Pancreas (tissue), 10 donors: Measurements from ENCODE around the gene PWP2. TPM values are rescaled to one million over a fixed set of nuclear protein-coding genes. Genes with fewer than 3 reads are reported as not detected.
A peak's percentile ranks its signal among the peaks of the same experiment; 100 is the strongest.
"Not testable (repeated sequence)": the region's sequence is repeated elsewhere in the genome, so short reads cannot be mapped to it uniquely, and the experiment has no call there.

Experiments used
- ATAC-seq, 4 donors: fragments of 200-7000 bp; cut with Tn5 transposase; one replicate each; pipeline versions ENCODE4 v1.8.0 to v1.9.1; 2020; ENCODE audit warnings: mild to moderate bottlenecking in 4 of 4, moderate library complexity in 4 of 4
- DNase-seq, 6 donors: peaks; one replicate each; pipeline ENCODE4 v3.0.0-alpha.2; 2020
- FAIRE-seq: peaks from 2 replicates; lab custom pipeline; 2012; peaks lifted over from hg19 to GRCh38; lab: Jason Lieb, UNC
- H3K27ac ChIP-seq, 4 donors: fragments of 200-600 bp; sonication (generic); 1 replicate in 3 of 4; 2 replicates in 1 of 4; pipeline versions ENCODE4 v1.5.0 to v1.8.0; 2020
- H3K27me3 ChIP-seq, 4 donors: fragments of 200-600 bp; one replicate each; pipeline ENCODE4 v1.8.0; 2021
- H3K36me3 ChIP-seq, 3 donors: fragments of 200-600 bp; sonication (generic) in 1 of 3; one replicate each; pipeline versions ENCODE4 v1.5.0 to v1.8.0; 2020 to 2021
- H3K4me1 ChIP-seq, 3 donors: fragments of 200-600 bp; one replicate each; pipeline ENCODE4 v1.8.0; 2021
- H3K4me3 ChIP-seq, 4 donors: fragments of 200-600 bp; sonication (generic) in 2 of 4; one replicate each; pipeline versions ENCODE4 v1.5.0 to v1.8.0; 2020 to 2021
- H3K9me3 ChIP-seq, 4 donors: fragments of 200-600 bp; one replicate each; pipeline ENCODE4 v1.8.0; 2021
- WGBS, 2 donors: extraction: QIAGEN DNeasy Blood & Tissue Kit; methylation state at CpG; one replicate each; pipeline ENCODE4 v1.1.7; 2013; 5-methylcytosine and 5-hydroxymethylcytosine counted together
- intact Hi-C, 3 donors: fragments of 100-400 bp; cut with DNase I; formaldehyde crosslinking; loops; one replicate each; pipeline versions ENCODE4 v1.11.1 to v1.14.2; 2022
- polyA plus RNA-seq, 2 donors: library from polyadenylated mRNA; stranded (reverse); fragments of 200-250 nt; gene quantifications; one replicate each; pipeline ENCODE4 v1.2.3, GENCODE V29; 2013
- total RNA-seq, 6 donors: library from RNA; stranded (reverse); fragmentation: NEBNext Ultra II Directional in 4 of 6; extraction: Animal tissue kit (Norgen Biotek cat#: 25700) in 4 of 6; gene quantifications; one replicate each; pipeline versions ENCODE4 v1.2.1 to v1.2.4, GENCODE V29; 2021 to 2023
- donor health status: healthy with polysubstance abuse.
- donor health status: DM: no; HTN: no; CAD: no; lungs with moderate emphysema.
- donor health status: DM: no; HTN: no; CAD: no.
- donor health status: control.
- donor health status: control.
- donor health status: Bipolar disorder and iron deficiency.
- donor health status: DM: yes; HTN: yes; CAD: no.
- donor health status: DM: no; HTN: no; CAD: no.
- donor health status: DM: no; HTN: no; CAD: no.
- donor health status: DM: yes; HTN: yes; CAD: no.

Gene PWP2
- total and polyA plus RNA-seq, 8 donors: 0.87 to 10.5 (median 2.9) TPM

- FAIRE-seq, H3K27me3 ChIP-seq, H3K9me3 ChIP-seq, H3K36me3 ChIP-seq, DNase-seq, H3K4me1 ChIP-seq, H3K4me3 ChIP-seq, H3K27ac ChIP-seq, intact Hi-C loops: not testable (repeated sequence)
- peak in 3 of 4 donors; percentile 71 to 89 (median 85) for ATAC-seq
- WGBS, 2 donors: no CpG with 5 or more reads among the region's 8 CpGs
Observed at GRCh38 chr21:44147108-44147507, 39.9 kb downstream of the PWP2 start.

- FAIRE-seq, H3K36me3 ChIP-seq, H3K27me3 ChIP-seq, H3K27ac ChIP-seq, H3K4me1 ChIP-seq, H3K9me3 ChIP-seq, ATAC-seq, H3K4me3 ChIP-seq, DNase-seq, intact Hi-C loops: not testable (repeated sequence)
- no CpG with 5 or more reads among the region's 10 CpGs for WGBS, 2 donors
Observed at GRCh38 chr21:44150255-44150654, 43.1 kb downstream of the PWP2 start.

- H3K27me3 ChIP-seq, DNase-seq, H3K4me3 ChIP-seq, H3K9me3 ChIP-seq, H3K4me1 ChIP-seq, H3K36me3 ChIP-seq, H3K27ac ChIP-seq, FAIRE-seq, intact Hi-C loops: not testable (repeated sequence)
- ATAC-seq: peak; percentile 63 to 87 (median 78)
- WGBS, 2 donors: no CpG with 5 or more reads among the region's 21 CpGs
Observed at GRCh38 chr21:44153214-44153888, 46.2 kb downstream of the PWP2 start.

GRCh38 chr21:44153889-44154228 is 46.7 kb downstream of the PWP2 start:
- H3K27me3 ChIP-seq, intact Hi-C loops, H3K9me3 ChIP-seq, FAIRE-seq, H3K36me3 ChIP-seq, H3K4me3 ChIP-seq, H3K4me1 ChIP-seq, H3K27ac ChIP-seq: not testable (repeated sequence)
- ATAC-seq (peak in 3 of 4 donors; percentile 26 to 70 (median 44)), DNase-seq (peak in 3 of 6 donors; percentile 11 to 17 (median 11))
- 95 to 97% methylated on average over 6 to 8 of the region's 17 CpGs for WGBS, 2 donors

GRCh38 chr21:44154816-44155230 is 47.6 kb downstream of the PWP2 start:
- FAIRE-seq, H3K27ac ChIP-seq, intact Hi-C loops, H3K27me3 ChIP-seq, H3K4me3 ChIP-seq, H3K36me3 ChIP-seq, DNase-seq, H3K9me3 ChIP-seq, H3K4me1 ChIP-seq: not testable (repeated sequence)
- no CpG with 5 or more reads among the region's 20 CpGs for WGBS, 2 donors
- peak in 3 of 4 donors; percentile 21 to 69 (median 60) for ATAC-seq

GRCh38 chr21:44155231-44155993 is 48.2 kb downstream of the PWP2 start:
- FAIRE-seq, H3K9me3 ChIP-seq, H3K36me3 ChIP-seq, H3K27ac ChIP-seq, ATAC-seq, H3K4me1 ChIP-seq, H3K4me3 ChIP-seq, H3K27me3 ChIP-seq, intact Hi-C loops, DNase-seq: not testable (repeated sequence)
- no CpG with 5 or more reads among the region's 38 CpGs for WGBS, 2 donors

- no CpG with 5 or more reads among the region's 8 CpGs for WGBS, 2 donors
- intact Hi-C loops, H3K36me3 ChIP-seq, FAIRE-seq, H3K27me3 ChIP-seq, H3K4me3 ChIP-seq, ATAC-seq, DNase-seq, H3K27ac ChIP-seq, H3K4me1 ChIP-seq, H3K9me3 ChIP-seq: not testable (repeated sequence)
Observed at GRCh38 chr21:44155994-44156380, 48.8 kb downstream of the PWP2 start.

- DNase-seq, FAIRE-seq, H3K36me3 ChIP-seq, H3K27ac ChIP-seq, intact Hi-C loops, H3K4me3 ChIP-seq, H3K27me3 ChIP-seq, H3K4me1 ChIP-seq, H3K9me3 ChIP-seq, ATAC-seq: not testable (repeated sequence)
- no CpG with 5 or more reads among the region's 28 CpGs for WGBS, 2 donors
Observed at GRCh38 chr21:44157439-44158081, 50.4 kb downstream of the PWP2 start.

- not testable (repeated sequence) for FAIRE-seq, H3K36me3 ChIP-seq
Observed at GRCh38 chr21:44158082-44158468, 50.9 kb downstream of the PWP2 start.

GRCh38 chr21:44159349-44160297 is 52.4 kb downstream of the PWP2 start:
- ATAC-seq (peak in 2 of 4 donors; percentile 48 to 50), DNase-seq (peak in 2 of 6 donors; percentile 5 to 15)
- FAIRE-seq, H3K27ac ChIP-seq, H3K4me1 ChIP-seq, intact Hi-C loops, H3K4me3 ChIP-seq, H3K36me3 ChIP-seq, H3K27me3 ChIP-seq, H3K9me3 ChIP-seq: not testable (repeated sequence)
- WGBS, 2 donors: 90% methylated on average over 3 of the region's 30 CpGs; no CpG with 5 or more reads in 1 of the 2 donors

More at GRCh38 chr21:44158082-44158468, 50.9 kb downstream of the PWP2 start:
- H3K27me3 ChIP-seq, H3K27ac ChIP-seq, ATAC-seq, H3K9me3 ChIP-seq, H3K4me3 ChIP-seq, intact Hi-C loops, DNase-seq, H3K4me1 ChIP-seq: not testable (repeated sequence)
- no CpG with 5 or more reads among the region's 7 CpGs for WGBS, 2 donors

- intact Hi-C loops, FAIRE-seq, H3K27ac ChIP-seq, DNase-seq, H3K27me3 ChIP-seq, H3K4me3 ChIP-seq, H3K9me3 ChIP-seq, H3K4me1 ChIP-seq, H3K36me3 ChIP-seq: not testable (repeated sequence)
- no CpG with 5 or more reads among the region's 15 CpGs for WGBS, 2 donors
- peak in 1 of 4 donors; percentile 45 for ATAC-seq
Observed at GRCh38 chr21:44160298-44160672, 53.1 kb downstream of the PWP2 start.
